Heart left ventricle (tissue), 16 donors: ENCODE data around the gene PIGM. TPM values are rescaled to one million over a fixed set of nuclear protein-coding genes. Genes with fewer than 3 reads are reported as not detected.

Experiments used
- ATAC-seq, 4 donors: fragments of 200-7000 bp; cut with Tn5 transposase; one replicate each; pipeline ENCODE4 v1.9.1; 2020 to 2022; ENCODE audit warnings: moderate library complexity in 4 of 4, mild to moderate bottlenecking in 3 of 4, moderate number of reproducible peaks in 1 of 4
- DNase-seq, 5 donors: peaks; one replicate each; pipeline ENCODE4 v3.0.0-alpha.2; 2020
- H3K27ac ChIP-seq, 12 donors: fragments of 200-600 bp; sonication (generic) in 4 of 12; one replicate each; pipeline versions ENCODE4 v1.5.0 to v1.8.0; 2016 to 2022; ENCODE audit warnings: mild to moderate bottlenecking in 2 of 12
- H3K27me3 ChIP-seq, 9 donors: fragments of 200-600 bp; sonication (generic) in 2 of 9; one replicate each; pipeline versions ENCODE4 v1.5.1 to v1.8.0; 2016 to 2022; ENCODE audit warnings: mild to moderate bottlenecking in 3 of 9
- H3K36me3 ChIP-seq, 9 donors: fragments of 200-600 bp; sonication (generic) in 2 of 9; one replicate each; pipeline versions ENCODE4 v1.5.0 to v1.8.0; 2018 to 2022; ENCODE audit warnings: mild to moderate bottlenecking in 2 of 9
- H3K4me1 ChIP-seq, 12 donors: fragments of 200-600 bp; sonication (generic) in 4 of 12; one replicate each; pipeline versions ENCODE4 v1.5.0 to v1.8.0; 2016 to 2022; ENCODE audit warnings: mild to moderate bottlenecking in 3 of 12
- H3K4me3 ChIP-seq, 12 donors: fragments of 200-600 bp; sonication (generic) in 4 of 12; one replicate each; pipeline versions ENCODE4 v1.5.0 to v1.8.0; 2017 to 2022; ENCODE audit warnings: mild to moderate bottlenecking in 9 of 12, moderate library complexity in 4 of 12
- H3K9me3 ChIP-seq, 12 donors: fragments of 200-600 bp; sonication (generic) in 4 of 12; one replicate each; pipeline versions ENCODE4 v1.5.0 to v1.8.0; 2016 to 2022; ENCODE audit warnings: mild to moderate bottlenecking in 1 of 12
- CTCF ChIP-seq, 12 donors: fragments of 200-600 bp; sonication (generic) in 4 of 12; IDR thresholded peaks; one replicate each; pipeline versions ENCODE4 v1.5.0 to v1.8.0; 2018 to 2022; ENCODE audit warnings: antibody characterized with exemption in 12 of 12, mild to moderate bottlenecking in 5 of 12
- POLR2A ChIP-seq, 2 donors: fragments of 450-650 bp; IDR thresholded peaks; one replicate each; pipeline ENCODE4 v1.6.1; 2017; ENCODE audit warnings: antibody characterized with exemption in 2 of 2, mild to moderate bottlenecking in 2 of 2, moderate library complexity in 2 of 2
- WGBS, 4 donors: extraction: QIAGEN DNeasy Blood & Tissue Kit in 2 of 4; methylation state at CpG; one replicate each; pipeline versions ENCODE4 v1.1.5 to v1.1.7; 2013 to 2018; 5-methylcytosine and 5-hydroxymethylcytosine counted together
- intact Hi-C, 10 donors: fragments of 100-400 bp; cut with DNase I; formaldehyde crosslinking; loops; one replicate each; pipeline versions ENCODE4 v1.11.1 to v1.14.2; 2022
- polyA plus RNA-seq, 2 donors: library from polyadenylated mRNA; stranded (reverse); fragments of 200-250 nt; gene quantifications; one replicate each; pipeline ENCODE4 v1.2.3, GENCODE V29; 2013
- total RNA-seq, 9 donors: library from RNA; depleted of rRNA in 2 of 9; stranded (reverse); fragments of >200 nt in 2 of 9; fragmentation: NEBNext Ultra II Directional in 3 of 9; extraction: Animal tissue kit (Norgen Biotek cat#: 25700) in 3 of 9; gene quantifications; one replicate each; pipeline versions ENCODE4 v1.1.0 to v1.2.4, GENCODE V29; 2016 to 2023
- donor health status: ischemic (EF 13 %, LVEDD 7.1; RV severe dilation, severe dysfunction).
- donor health status: healthy with polysubstance abuse.
- donor health status: DM: no; HTN: yes; CAD: no.
- donor health status: DM: no; HTN: no; CAD: no.
- donor health status: ischemic (EF 25% LVEDD 6.9; RV normal size, moderate dysfunction).
- donor health status: ischemic (EF 25% LVEDD 5.7; RV mildly dilated, moderate dysfunction).
- donor health status: healthy.
- donor health status: DM: yes; HTN: yes; CAD: no.
- donor health status: ischemic (EF 35%, LVEDD 5.7; RV mildly dilated, moderate dysfunction).
- donor health status: nonischemic (EF 11% LVEDD 7.7; RV severe dilation, severe dysfunction).
- donor health status: DM: yes; HTN: yes; CAD: no.
- donor health status: PGD.
- donor health status: ischemic (EF 29% LVEDD 5.4; RV normal size, mild dysfunction).
- donor health status: nonischemic (EF 23%, LVEDD 6.1; RV moderate dilation, normal function).

PIGM gene
- total and polyA plus RNA-seq, 11 donors: 1.6 to 4.1 (median 2.3) TPM

GRCh38 chr1:159983681-159984080, 48.1 kb downstream of the PIGM start:
- Histone ChIP-seq H3K27me3 (peaks cover 0 to 15% (median 0%) of the 10 kb centered on the region in 9 donors), H3K36me3 (no peaks in the 10 kb centered on the region), H3K4me1 (no peaks in the 10 kb centered on the region), H3K4me3 (no peak overlapping the region), H3K27ac (no peak overlapping the region), H3K9me3 (no peaks in the 10 kb centered on the region)
- WGBS, 4 donors: 67 to 78% (median 68%) methylated on average over 5 of the region's 5 CpGs
- intact Hi-C loops: no loop called here
- TF ChIP-seq POLR2A (IDR thresholded peaks at IDR 0.05) (no peak), CTCF (IDR thresholded peaks at IDR 0.05) (no peak)
- no peak for ATAC-seq
- DNase-seq: no peak

- Histone ChIP-seq H3K4me3 (no peak overlapping the region), H3K4me1 (no peaks in the 10 kb centered on the region), H3K27ac (no peak overlapping the region), H3K36me3 (no peaks in the 10 kb centered on the region), H3K9me3 (no peaks in the 10 kb centered on the region), H3K27me3 (peaks cover 0 to 19% (median 0%) of the 10 kb centered on the region in 9 donors)
- DNase-seq (no peak), ATAC-seq (no peak)
- intact Hi-C loops: no loop called here
- WGBS, 4 donors: 48 to 71% (median 66%) methylated on average over 5 to 6 of the region's 6 CpGs
- TF ChIP-seq CTCF (IDR thresholded peaks at IDR 0.05): no peak
- no peak for TF ChIP-seq POLR2A (IDR thresholded peaks at IDR 0.05)
These were observed 49.5 kb downstream of the PIGM start for GRCh38 chr1:159982280-159982679.

GRCh38 chr1:159981351-159982055, 50.3 kb downstream of the PIGM start:
- Histone ChIP-seq H3K9me3 (no peaks in the 10 kb centered on the region), H3K4me3 (no peak overlapping the region), H3K4me1 (no peaks in the 10 kb centered on the region), H3K36me3 (no peaks in the 10 kb centered on the region), H3K27ac (no peak overlapping the region), H3K27me3 (peaks cover 0 to 19% (median 0%) of the 10 kb centered on the region in 9 donors)
- no peak for TF ChIP-seq POLR2A (IDR thresholded peaks at IDR 0.05)
- no peak for TF ChIP-seq CTCF (IDR thresholded peaks at IDR 0.05)
- DNase-seq: no peak
- intact Hi-C loops: no loop called here
- WGBS, 4 donors: 96 to 98% (median 97%) methylated on average over 6 of the region's 6 CpGs
- no peak for ATAC-seq

- H3K4me3 ChIP-seq: no peak overlapping the region
- ATAC-seq: no peak
These were observed 51.0 kb downstream of the PIGM start for GRCh38 chr1:159980786-159981185.

More at GRCh38 chr1:159980786-159981185, 51.0 kb downstream of the PIGM start:
- Histone ChIP-seq H3K27ac (no peak overlapping the region), H3K9me3 (no peaks in the 10 kb centered on the region), H3K4me1 (no peaks in the 10 kb centered on the region), H3K27me3 (peaks cover 0 to 23% (median 0%) of the 10 kb centered on the region in 9 donors), H3K36me3 (no peaks in the 10 kb centered on the region)
- 94 to 97% (median 95%) methylated on average over 7 of the region's 7 CpGs for WGBS, 4 donors
- intact Hi-C loops: no loop called here
- TF ChIP-seq POLR2A (IDR thresholded peaks at IDR 0.05): no peak
- TF ChIP-seq CTCF (IDR thresholded peaks at IDR 0.05): no peak
- DNase-seq: no peak
